CD4-positive, alpha-beta memory T cell (primary cell): ENCODE measurements around the gene IL1RL1. TPM values are rescaled to one million over a fixed set of nuclear protein-coding genes. Genes with fewer than 3 reads are reported as not detected.

Experiments used
- CTCF ChIA-PET: fragments of 350-600 bp; sonication (Branson Sonifier 250); formaldehyde crosslinking; loops from one replicate; lab custom pipeline; 2021; ENCODE audit warnings: inconsistent platforms; ENCODE audit not compliant: partially characterized antibody; lab: Charles Lee
- POLR2A ChIA-PET: fragments of 350-600 bp; sonication (Branson Sonifier 250); formaldehyde crosslinking; loops from one replicate; lab custom pipeline; 2021; ENCODE audit not compliant: partially characterized antibody; lab: Charles Lee
- DNase-seq, 5 donors: peaks; one replicate each; pipeline versions ENCODE4 v3.0.0 to v3.0.0-alpha.2; 2020 to 2022; ENCODE audit warnings: mixed read lengths in 1 of 5
- H3K27ac ChIP-seq: one replicate; pipeline ENCODE4 v1.7.0; 2013; ENCODE audit warnings: low read depth, low read length
- H3K27me3 ChIP-seq: 2 replicates; pipeline ENCODE4 v1.7.0; 2013; ENCODE audit warnings: mild to moderate bottlenecking, low read length, moderate library complexity; ENCODE audit not compliant: insufficient read depth
- H3K36me3 ChIP-seq: 2 replicates; pipeline ENCODE4 v1.7.0; 2013; ENCODE audit warnings: mild to moderate bottlenecking, low read length, moderate library complexity; ENCODE audit not compliant: insufficient read depth
- H3K4me1 ChIP-seq: 2 replicates; pipeline ENCODE4 v1.7.0; 2013; ENCODE audit warnings: mild to moderate bottlenecking, low read length, moderate library complexity; ENCODE audit not compliant: insufficient read depth
- H3K4me3 ChIP-seq, 2 donors: one replicate each; pipeline ENCODE4 v1.7.0; 2013; ENCODE audit warnings: low read length in 2 of 2, mild to moderate bottlenecking in 1 of 2
- H3K9me3 ChIP-seq, 2 donors: one replicate each; pipeline ENCODE4 v1.7.0; 2013; ENCODE audit warnings: low read length in 2 of 2, control low read depth in 1 of 2; ENCODE audit not compliant: control insufficient read depth in 1 of 2
- H3K27ac Mint-ChIP-seq, 7 donors: one replicate each; pipeline ENCODE4 v1.8.0; 2020 to 2021; ENCODE audit warnings: mixed read lengths in 7 of 7, mild to moderate bottlenecking in 6 of 7, inconsistent platforms in 3 of 7, moderate library complexity in 3 of 7
- H3K27me3 Mint-ChIP-seq, 2 donors: one replicate each; pipeline ENCODE4 v1.8.0; 2020 to 2021; ENCODE audit warnings: mixed read lengths in 2 of 2
- H3K36me3 Mint-ChIP-seq, 2 donors: one replicate each; pipeline ENCODE4 v1.8.0; 2020 to 2021; ENCODE audit warnings: mixed read lengths in 2 of 2, inconsistent platforms in 1 of 2, mild to moderate bottlenecking in 1 of 2
- H3K4me1 Mint-ChIP-seq, 4 donors: one replicate each; pipeline ENCODE4 v1.8.0; 2020 to 2021; ENCODE audit warnings: mixed read lengths in 4 of 4, mild to moderate bottlenecking in 1 of 4
- H3K4me3 Mint-ChIP-seq, 8 donors: one replicate each; pipeline ENCODE4 v1.8.0; 2020 to 2021; ENCODE audit warnings: mixed read lengths in 8 of 8, mild to moderate bottlenecking in 7 of 8, moderate library complexity in 6 of 8, inconsistent platforms in 3 of 8
- H3K9me3 Mint-ChIP-seq, 8 donors: one replicate each; pipeline ENCODE4 v1.8.0; 2020 to 2021; ENCODE audit warnings: mixed read lengths in 8 of 8, mild to moderate bottlenecking in 5 of 8, inconsistent platforms in 3 of 8, moderate library complexity in 1 of 8
- intact Hi-C: fragments of 100-400 bp; cut with micrococcal nuclease; formaldehyde crosslinking; loops from one replicate; pipeline ENCODE4 v1.15.1; 2023
- polyA plus RNA-seq, 2 donors: library from polyadenylated mRNA; unstranded; fragments of 300-500 nt; fragmentation: Illumina TruSeq; gene quantifications; one replicate each; pipeline ENCODE4 v1.2.3, GENCODE V29; 2021
- total RNA-seq, 2 experiments: library from RNA; stranded (reverse); gene quantifications; one replicate each; pipeline ENCODE4 v1.2.3, GENCODE V29; 2021

IL1RL1 gene
- total and polyA plus RNA-seq, 4 experiments from 2014 or later: 0.26 to 0.33 (median 0.29) TPM; not detected in 1

DNA sequence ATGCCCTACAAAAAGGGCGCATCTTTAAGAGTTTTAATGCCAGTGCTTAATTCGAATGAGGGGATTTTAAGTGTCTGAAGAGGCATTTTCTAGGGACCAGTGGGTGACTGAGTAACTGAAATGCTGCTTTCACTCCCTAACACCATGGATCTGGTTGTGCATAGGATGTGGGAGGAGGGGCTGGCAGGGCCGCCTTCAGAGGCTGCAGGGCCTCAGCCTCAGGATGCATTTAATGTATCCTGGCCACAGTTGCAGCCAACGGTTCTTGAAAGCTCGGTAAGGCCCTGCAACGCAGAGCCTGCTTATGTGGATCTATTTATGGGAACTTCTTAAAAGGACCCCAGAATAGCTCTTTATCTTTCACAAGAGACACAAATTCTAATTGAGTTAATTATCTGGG lies 85.8 kb downstream of the IL1RL1 start:
- Mint-ChIP-seq H3K4me1 (peaks cover 15 to 28% (median 21%) of the 10 kb centered on the region in 4 donors), H3K4me3 (no peak overlapping the region), H3K9me3 (no peaks in the 10 kb centered on the region), H3K27ac (no peak overlapping the region), H3K27me3 (no peaks in the 10 kb centered on the region), H3K36me3 (peaks cover 0 to 3% of the 10 kb centered on the region in 2 donors)
- H3K27ac ChIP-seq: no peak overlapping the region
- DNase-seq: no peak
- intact Hi-C loops: no loop called here
- POLR2A ChIA-PET: no interaction called here
- H3K36me3 ChIP-seq: no peaks in the 10 kb centered on the region
- H3K4me1 ChIP-seq: peaks cover 1% of the 10 kb centered on the region
- H3K4me3 ChIP-seq: no peak overlapping the region
- no peaks in the 10 kb centered on the region for H3K9me3 ChIP-seq
- CTCF ChIA-PET: interaction anchor here (0.9 to 2.7 kb wide), 2 partner anchors 19 to 46 kb away, joined by 3 to 10 read pairs; no protein-coding TSS in a partner anchor
- H3K27me3 ChIP-seq: no peaks in the 10 kb centered on the region

DNA sequence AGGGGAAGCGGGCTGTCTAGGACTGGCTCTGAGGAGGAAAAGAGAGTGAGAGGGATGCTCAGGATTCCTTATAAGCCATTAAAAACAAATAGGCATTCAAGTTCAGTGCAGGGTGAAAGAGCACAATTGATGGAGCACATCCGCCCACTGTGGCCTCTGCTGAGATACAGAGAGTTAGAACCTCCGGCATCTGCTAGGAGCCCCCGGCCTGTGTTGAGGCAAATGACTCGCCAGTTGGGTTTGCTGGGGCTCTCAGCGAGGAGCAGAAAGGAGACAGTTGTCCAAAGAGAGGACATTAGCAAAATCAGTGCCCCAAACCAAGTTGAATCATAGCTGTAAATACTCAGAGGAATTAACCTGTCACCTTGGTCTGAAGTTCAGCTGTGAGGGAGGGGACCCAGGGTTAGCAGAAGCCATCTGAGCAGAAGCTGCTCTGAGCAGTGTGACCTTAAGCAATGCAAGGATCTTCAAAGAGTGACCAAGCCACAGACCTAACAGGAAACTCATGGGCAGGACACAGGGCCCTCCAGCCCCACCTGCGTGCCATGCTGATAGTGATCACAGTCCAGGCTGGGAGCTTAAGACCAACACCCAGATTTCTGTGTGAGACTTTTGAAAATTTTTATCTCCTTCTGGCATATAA lies 88.3 kb downstream of the IL1RL1 start:
- Histone ChIP-seq H3K27me3 (no peaks in the 10 kb centered on the region), H3K9me3 (no peaks in the 10 kb centered on the region), H3K4me3 (no peak overlapping the region), H3K4me1 (no peaks in the 10 kb centered on the region), H3K36me3 (no peaks in the 10 kb centered on the region), H3K27ac (no peak overlapping the region)
- H3K36me3 Mint-ChIP-seq: peaks cover 0 to 3% of the 10 kb centered on the region in 2 donors
- CTCF ChIA-PET: interaction anchor here (0.8 to 2.7 kb wide), 2 partner anchors 25 to 44 kb away, joined by 3 to 10 read pairs; no protein-coding TSS in a partner anchor
- no peaks in the 10 kb centered on the region for H3K27me3 Mint-ChIP-seq
- H3K4me1 Mint-ChIP-seq: peaks cover 13 to 26% (median 19%) of the 10 kb centered on the region in 4 donors
- intact Hi-C loops: no loop called here
- H3K4me3 Mint-ChIP-seq: no peak overlapping the region
- peak overlapping the region in 1 of 7 donors; percentile 30 for H3K27ac Mint-ChIP-seq
- no peak for DNase-seq
- POLR2A ChIA-PET: interaction anchor here (1.4 kb wide), 1 partner anchor 19 kb away, joined by 3 read pairs; no protein-coding TSS in a partner anchor
- no peaks in the 10 kb centered on the region for H3K9me3 Mint-ChIP-seq

DNA sequence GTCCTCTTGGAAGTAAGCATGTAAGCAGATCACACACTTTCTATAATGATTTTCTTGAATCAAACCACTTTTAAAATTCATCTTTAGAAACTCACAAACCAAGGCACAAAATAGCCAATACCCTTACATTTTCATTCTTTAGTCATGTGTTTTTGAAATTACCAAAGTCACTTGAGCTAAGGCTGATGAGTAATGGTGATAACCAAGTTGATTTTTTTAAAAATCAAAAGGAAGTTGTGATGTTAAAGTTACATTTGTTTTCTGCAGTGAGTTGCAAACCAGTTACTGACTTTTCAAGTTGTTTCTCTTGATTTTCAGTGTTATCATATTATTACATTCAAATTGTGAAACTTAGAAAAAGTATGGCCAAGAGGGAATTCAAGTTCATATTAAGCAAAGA lies 90.1 kb downstream of the IL1RL1 start:
- no peak overlapping the region for H3K27ac ChIP-seq
- intact Hi-C loops: no loop called here
- ChIA-PET CTCF (no interaction called here), POLR2A (no interaction called here)
- peaks cover 13 to 26% (median 19%) of the 10 kb centered on the region in 4 donors for H3K4me1 Mint-ChIP-seq
- no peaks in the 10 kb centered on the region for H3K27me3 ChIP-seq
- H3K4me3 ChIP-seq: no peak overlapping the region
- no peaks in the 10 kb centered on the region for H3K36me3 Mint-ChIP-seq
- DNase-seq: no peak
- no peaks in the 10 kb centered on the region for H3K9me3 ChIP-seq
- H3K27ac Mint-ChIP-seq: peak overlapping the region in 1 of 7 donors; percentile 20
- H3K4me1 ChIP-seq: no peaks in the 10 kb centered on the region
- H3K9me3 Mint-ChIP-seq: no peaks in the 10 kb centered on the region
- no peak overlapping the region for H3K4me3 Mint-ChIP-seq
- H3K36me3 ChIP-seq: no peaks in the 10 kb centered on the region
- H3K27me3 Mint-ChIP-seq: no peaks in the 10 kb centered on the region

Other genes starting within 250 kb of the IL1RL1 start
- 1 to 10 TPM in 1 of 2 experiments, under 1 TPM in 1; 0.86 to 1.0 TPM for gene IL1R1, start 168.8 kb upstream of the IL1RL1 start, total RNA-seq
- 1 to 10 TPM; 1.2 to 2.6 TPM for gene IL1R1, start 168.8 kb upstream of the IL1RL1 start, polyA plus RNA-seq
- gene IL1RL2, start 124.5 kb upstream of the IL1RL1 start, total RNA-seq: under 1 TPM in 1 of 2 experiments, not detected in 1; 0.23 TPM
- not detected for gene IL1RL2, start 124.5 kb upstream of the IL1RL1 start, polyA plus RNA-seq
- gene IL18R1, start 44.2 kb downstream of the IL1RL1 start, total RNA-seq: 10 to 100 TPM in 1 of 2 experiments, 1 to 10 TPM in 1; 9.5 to 11.0 TPM
- gene IL18R1, start 44.2 kb downstream of the IL1RL1 start, polyA plus RNA-seq: 10 to 100 TPM; 12.4 to 18.4 TPM
- 1 to 10 TPM; 4.2 to 6.5 TPM for gene IL18RAP, start 111.6 kb downstream of the IL1RL1 start, total RNA-seq
- gene IL18RAP, start 111.6 kb downstream of the IL1RL1 start, polyA plus RNA-seq: 1 to 10 TPM in 1 of 2 donors, under 1 TPM in 1; 0.33 to 5.1 TPM
- gene SLC9A4, start 161.7 kb downstream of the IL1RL1 start, total RNA-seq: under 1 TPM in 1 of 2 experiments, not detected in 1; 0.08 TPM
- not detected for gene SLC9A4, start 161.7 kb downstream of the IL1RL1 start, polyA plus RNA-seq